GM12873 (cell line): ENCODE data around the gene POU2F3.

ENCODE experiments used
- TF ChIP-seq, protein P1 (sequence below): IDR thresholded peaks from 2 replicates; pipeline ENCODE4 v1.5.1; 2012; ENCODE audit warnings: low read depth, mild to moderate bottlenecking, moderate library complexity, low read length, control low read depth; ENCODE audit not compliant: insufficient read depth; ENCODE audit errors: missing control alignments

Gene POU2F3

DNA sequence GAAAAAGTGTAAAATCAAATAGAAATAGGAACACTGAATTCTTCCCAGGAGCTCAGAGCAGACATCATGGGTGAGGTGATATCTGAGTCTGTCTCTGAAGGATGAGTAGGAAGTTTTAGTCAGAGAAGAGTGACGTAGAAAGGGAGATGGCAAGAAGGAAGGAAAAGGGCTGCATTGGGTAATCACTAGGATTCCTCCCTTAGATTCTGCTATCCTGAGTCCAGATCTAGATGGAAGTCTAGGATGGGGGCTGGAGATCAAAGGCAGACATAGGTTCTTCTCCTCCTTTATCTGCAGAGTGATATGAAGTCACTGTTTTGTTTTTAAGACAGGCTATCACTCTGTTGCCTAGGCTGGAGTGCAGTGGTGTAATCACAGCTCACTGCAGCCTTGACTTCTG is 30.4 kb downstream of the POU2F3 start:
- TF ChIP-seq, protein P1, sequence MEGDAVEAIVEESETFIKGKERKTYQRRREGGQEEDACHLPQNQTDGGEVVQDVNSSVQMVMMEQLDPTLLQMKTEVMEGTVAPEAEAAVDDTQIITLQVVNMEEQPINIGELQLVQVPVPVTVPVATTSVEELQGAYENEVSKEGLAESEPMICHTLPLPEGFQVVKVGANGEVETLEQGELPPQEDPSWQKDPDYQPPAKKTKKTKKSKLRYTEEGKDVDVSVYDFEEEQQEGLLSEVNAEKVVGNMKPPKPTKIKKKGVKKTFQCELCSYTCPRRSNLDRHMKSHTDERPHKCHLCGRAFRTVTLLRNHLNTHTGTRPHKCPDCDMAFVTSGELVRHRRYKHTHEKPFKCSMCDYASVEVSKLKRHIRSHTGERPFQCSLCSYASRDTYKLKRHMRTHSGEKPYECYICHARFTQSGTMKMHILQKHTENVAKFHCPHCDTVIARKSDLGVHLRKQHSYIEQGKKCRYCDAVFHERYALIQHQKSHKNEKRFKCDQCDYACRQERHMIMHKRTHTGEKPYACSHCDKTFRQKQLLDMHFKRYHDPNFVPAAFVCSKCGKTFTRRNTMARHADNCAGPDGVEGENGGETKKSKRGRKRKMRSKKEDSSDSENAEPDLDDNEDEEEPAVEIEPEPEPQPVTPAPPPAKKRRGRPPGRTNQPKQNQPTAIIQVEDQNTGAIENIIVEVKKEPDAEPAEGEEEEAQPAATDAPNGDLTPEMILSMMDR: no peak

DNA sequence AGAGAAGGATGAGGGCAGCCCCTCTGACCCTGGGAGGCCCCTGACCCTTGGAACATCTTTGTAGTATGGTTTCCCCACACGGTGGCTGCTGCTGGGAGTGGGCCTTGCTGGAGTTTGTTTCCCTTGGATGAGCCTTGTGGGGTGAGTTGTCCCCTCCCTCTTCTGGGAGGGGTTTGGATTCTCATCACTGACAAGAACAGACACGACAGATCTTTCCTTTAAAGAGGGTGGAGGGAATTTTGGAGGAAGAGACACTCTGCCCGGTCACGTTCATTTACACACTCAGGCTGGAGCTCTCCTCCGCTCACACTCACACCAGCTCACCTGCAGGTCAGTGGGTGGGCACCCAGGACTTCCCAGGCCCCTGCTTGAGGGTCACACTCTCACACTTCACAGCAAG is 31.7 kb downstream of the POU2F3 start:
- TF ChIP-seq, protein P1: no peak

DNA sequence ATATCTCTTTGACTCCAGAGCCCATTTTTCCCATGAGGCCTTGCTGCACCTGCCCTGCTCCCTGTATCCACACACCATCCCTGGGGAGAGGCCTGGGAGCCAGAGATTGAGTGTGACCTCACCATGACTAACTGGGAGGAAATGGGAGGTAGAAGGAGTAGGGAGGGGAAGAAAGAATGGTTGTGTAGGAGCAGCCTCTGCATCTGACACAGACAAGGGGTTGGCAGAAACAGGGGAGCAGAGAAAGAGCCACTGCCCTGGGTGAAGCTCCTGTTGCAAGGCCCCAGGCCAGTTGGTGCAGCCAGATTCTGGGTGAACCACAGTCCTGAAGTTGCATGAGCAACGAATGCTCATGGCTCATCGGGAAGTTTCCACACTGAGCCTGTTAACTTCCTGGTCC is 32.4 kb downstream of the POU2F3 start:
- TF ChIP-seq, protein P1: no peak

DNA sequence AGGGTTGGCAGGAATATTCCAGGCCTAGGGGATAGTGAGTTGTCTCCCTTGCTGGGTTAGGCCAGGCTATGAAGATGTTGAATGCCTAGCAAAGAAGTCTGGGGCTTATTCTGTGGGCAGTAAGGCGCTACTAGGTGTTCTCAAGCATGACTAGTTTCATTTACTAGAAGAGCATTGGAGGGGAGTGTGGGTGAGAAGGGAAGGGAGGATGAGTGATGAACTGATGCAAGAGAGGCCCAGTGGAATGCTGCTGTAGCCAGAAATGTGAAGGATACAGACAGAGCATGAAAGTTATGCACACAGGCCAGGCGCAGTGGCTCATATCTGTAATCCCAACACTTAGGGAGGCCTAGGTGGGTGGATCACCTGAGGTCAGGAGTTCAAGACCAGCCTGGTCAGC is 33.5 kb downstream of the POU2F3 start:
- TF ChIP-seq, protein P1: no peak

DNA sequence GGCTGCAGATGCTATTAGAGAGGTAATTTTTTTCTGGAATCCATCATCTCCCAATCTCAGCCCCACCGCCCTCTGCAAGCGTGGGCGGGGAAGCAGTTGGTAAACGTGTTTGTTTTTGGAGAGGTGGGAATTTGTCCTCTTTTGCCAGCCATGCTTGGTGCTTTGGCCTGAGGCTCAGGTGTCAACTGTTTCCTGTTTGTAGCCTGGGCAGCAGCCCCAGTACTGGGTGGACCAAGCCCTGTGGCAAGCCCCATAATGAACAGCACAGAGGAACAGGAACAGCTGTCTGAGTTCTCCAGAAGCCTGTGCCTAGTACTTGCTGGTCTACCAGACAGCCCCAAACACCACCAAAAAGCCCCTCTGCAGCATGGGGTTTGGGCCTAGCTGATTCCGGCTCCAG is 39.6 kb downstream of the POU2F3 start:
- TF ChIP-seq, protein P1: no peak

DNA sequence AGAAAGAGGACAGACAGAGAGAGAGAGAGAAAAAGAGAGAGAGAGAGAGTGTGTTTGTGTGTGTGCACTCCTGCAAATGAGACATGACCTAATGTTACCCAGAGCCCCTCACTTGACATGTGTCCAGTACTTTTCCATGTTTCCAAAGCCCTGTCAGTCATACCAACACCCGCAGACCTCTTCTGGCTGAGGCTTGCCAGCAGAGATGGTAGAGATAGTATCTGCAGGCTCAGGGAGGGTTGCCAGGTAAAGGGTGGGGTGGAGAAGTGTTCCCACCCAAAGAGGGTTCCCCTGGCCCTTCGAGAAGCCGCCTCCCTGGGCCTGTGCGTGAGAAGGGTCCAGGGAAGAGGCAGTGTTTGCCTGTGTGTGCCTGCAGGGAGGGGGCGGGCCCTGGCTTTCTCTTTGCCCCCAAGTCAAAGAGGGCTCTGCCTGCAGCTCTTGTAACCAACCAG is 40.7 kb downstream of the POU2F3 start:
- TF ChIP-seq, protein P1: no peak

DNA sequence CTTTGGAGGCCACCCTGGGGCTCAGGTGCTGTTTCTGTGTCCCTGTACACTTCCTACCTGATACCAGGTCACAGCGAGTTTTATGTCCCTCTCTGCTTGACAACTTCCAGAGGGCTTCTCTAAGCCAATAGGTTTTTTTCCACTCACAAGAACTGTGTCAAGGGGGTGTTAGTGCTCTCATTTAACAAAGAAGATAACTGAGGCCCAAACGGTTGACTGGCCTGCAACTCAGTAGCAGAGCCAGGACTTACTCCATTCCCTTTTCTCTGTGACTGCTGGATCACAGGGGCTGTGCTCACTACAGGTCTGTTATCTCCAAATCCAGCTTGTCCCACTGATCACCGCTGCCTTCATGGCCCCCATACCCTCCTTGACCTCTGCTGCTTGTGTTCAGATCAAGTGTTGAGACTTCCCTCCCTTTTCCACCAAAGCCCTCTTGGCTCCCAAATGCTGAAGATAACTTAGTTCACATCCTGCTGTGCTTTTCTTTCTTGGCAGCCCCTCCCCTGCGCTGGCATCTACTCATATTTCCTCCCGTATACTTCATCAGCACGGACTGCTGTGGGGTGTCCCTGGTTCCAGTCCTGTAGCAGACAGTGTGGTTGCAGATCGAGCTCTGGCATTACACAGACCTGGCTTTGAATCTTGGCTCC is 41.3 kb downstream of the POU2F3 start:
- TF ChIP-seq, protein P1: no peak
